Measurements from ENCODE around the gene CHN2.
"Not testable (repeated sequence)": the region's sequence is repeated elsewhere in the genome, so short reads cannot be mapped to it uniquely, and the experiment has no call there.

The CHN2 gene

GRCh38 chr7:29516491-29516890 lies 321.9 kb downstream of the CHN2 start:
- no peak for TF ChIP-seq CTCF (conservative IDR thresholded peaks at IDR 0.05)
- H3K27ac ChIP-seq, result no peak overlapping the region

- H3K27ac ChIP-seq, result no peak overlapping the region
- no peak for TF ChIP-seq CTCF (conservative IDR thresholded peaks at IDR 0.05)
These were observed 324.0 kb downstream of the CHN2 start for GRCh38 chr7:29518616-29519015.

GRCh38 chr7:29523728-29524127 lies 329.2 kb downstream of the CHN2 start:
- TF ChIP-seq CTCF (conservative IDR thresholded peaks at IDR 0.05), result no peak
- H3K27ac ChIP-seq, result no peak overlapping the region

- no peak overlapping the region for H3K27ac ChIP-seq
- TF ChIP-seq CTCF (conservative IDR thresholded peaks at IDR 0.05), result no peak
These were observed 333.0 kb downstream of the CHN2 start for GRCh38 chr7:29527505-29528108.

DNA sequence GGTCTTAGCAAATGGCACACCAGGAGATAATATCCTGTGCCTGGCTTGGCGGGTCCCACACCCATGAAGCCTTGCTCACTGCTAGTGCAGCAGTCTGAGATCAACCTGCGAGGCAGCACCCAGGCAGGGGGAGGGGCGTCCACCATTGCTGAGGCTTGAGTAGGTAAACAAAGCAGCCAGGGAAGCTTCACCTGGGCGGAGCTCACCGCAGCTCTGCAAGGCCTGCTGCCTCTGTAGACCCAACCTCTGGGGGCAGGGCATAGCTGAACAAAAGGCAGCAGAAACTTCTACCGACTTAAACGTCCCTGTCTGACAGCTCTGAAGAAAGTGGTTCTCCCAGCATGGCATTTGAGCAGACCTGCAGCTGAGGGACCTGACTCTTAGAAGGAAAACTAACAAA lies 334.0 kb downstream of the CHN2 start:
- H3K27ac ChIP-seq, result not testable (repeated sequence)

All from VCaP (cell line).